ENCODE results near the gene TUBE1. TPM values are rescaled to one million over a fixed set of nuclear protein-coding genes. Genes with fewer than 3 reads are reported as not detected.
"Not testable (repeated sequence)": the region's sequence is repeated elsewhere in the genome, so short reads cannot be mapped to it uniquely, and the experiment has no call there.

The TUBE1 gene
- total RNA-seq, 1 donor from 2014 or later: 26.3 TPM

GRCh38 chr6:112054001-112054400 lies 33.3 kb downstream of the TUBE1 start, which contains the start of gene CCN6:
Gene CCN6 (plus strand): TSS chr6:112054104. CDS start chr6:112054358, 254 bp downstream.
- no peak within 1 kb of the TSS for H3K27ac Mint-ChIP-seq (ENCODE audit: unreplicated experiment)
- H3K4me1 Mint-ChIP-seq: peaks cover 5% of the 10 kb centered on the region
- H3K27me3 Mint-ChIP-seq (ENCODE audit: low read depth): no peaks in the 10 kb centered on the region
- DNase-seq (ENCODE audit: low read depth, low spot score): no peak
- no peaks in the 10 kb centered on the region for H3K9me3 Mint-ChIP-seq
- no peak within 1 kb of the TSS for H3K4me3 Mint-ChIP-seq
- no peak for TF ChIP-seq CTCF (conservative IDR thresholded peaks at IDR 0.05)
- peaks cover 3% of the 10 kb centered on the region for H3K36me3 Mint-ChIP-seq (ENCODE audit: low read depth)

GRCh38 chr6:112051251-112051740 lies 36.0 kb downstream of the TUBE1 start:
- not testable (repeated sequence) for H3K4me1 Mint-ChIP-seq

GRCh38 chr6:112050429-112050828 lies 36.9 kb downstream of the TUBE1 start:
- Mint-ChIP-seq H3K4me1 (peaks cover 9% of the 10 kb centered on the region), H3K27ac (ENCODE audit: unreplicated experiment) (no peak overlapping the region), H3K27me3 (ENCODE audit: low read depth) (no peaks in the 10 kb centered on the region), H3K9me3 (no peaks in the 10 kb centered on the region), H3K4me3 (no peak overlapping the region), H3K36me3 (ENCODE audit: low read depth) (peaks cover 3% of the 10 kb centered on the region)
- DNase-seq (ENCODE audit: low read depth, low spot score): no peak
- TF ChIP-seq CTCF (conservative IDR thresholded peaks at IDR 0.05): no peak

More at GRCh38 chr6:112051251-112051740, 36.0 kb downstream of the TUBE1 start:
- DNase-seq (ENCODE audit: low read depth, low spot score); H3K9me3 Mint-ChIP-seq; H3K27me3 Mint-ChIP-seq (ENCODE audit: low read depth); H3K4me3 Mint-ChIP-seq; H3K27ac Mint-ChIP-seq (ENCODE audit: unreplicated experiment); H3K36me3 Mint-ChIP-seq (ENCODE audit: low read depth): not testable (repeated sequence)

GRCh38 chr6:112049996-112050395 lies 37.3 kb downstream of the TUBE1 start:
- Mint-ChIP-seq H3K4me1 (peaks cover 9% of the 10 kb centered on the region), H3K4me3 (no peak overlapping the region), H3K9me3 (no peaks in the 10 kb centered on the region), H3K27me3 (ENCODE audit: low read depth) (no peaks in the 10 kb centered on the region), H3K36me3 (ENCODE audit: low read depth) (peaks cover 3% of the 10 kb centered on the region), H3K27ac (ENCODE audit: unreplicated experiment) (no peak overlapping the region)
- DNase-seq (ENCODE audit: low read depth, low spot score): no peak
- no peak for TF ChIP-seq CTCF (conservative IDR thresholded peaks at IDR 0.05)

- TF ChIP-seq CTCF (conservative IDR thresholded peaks at IDR 0.05): no peak
- no peak for DNase-seq (ENCODE audit: low read depth, low spot score)
- H3K4me1 Mint-ChIP-seq: peaks cover 9% of the 10 kb centered on the region
- H3K9me3 Mint-ChIP-seq: no peaks in the 10 kb centered on the region
- peaks cover 3% of the 10 kb centered on the region for H3K36me3 Mint-ChIP-seq (ENCODE audit: low read depth)
- no peak overlapping the region for H3K27ac Mint-ChIP-seq (ENCODE audit: unreplicated experiment)
- no peak overlapping the region for H3K4me3 Mint-ChIP-seq
- no peaks in the 10 kb centered on the region for H3K27me3 Mint-ChIP-seq (ENCODE audit: low read depth)
Observed at GRCh38 chr6:112049026-112049799, 38.1 kb downstream of the TUBE1 start.

- peaks cover 18% of the 10 kb centered on the region for H3K4me1 Mint-ChIP-seq
- not testable (repeated sequence) for H3K36me3 Mint-ChIP-seq (ENCODE audit: low read depth); H3K4me3 Mint-ChIP-seq; DNase-seq (ENCODE audit: low read depth, low spot score); H3K27me3 Mint-ChIP-seq (ENCODE audit: low read depth); H3K27ac Mint-ChIP-seq (ENCODE audit: unreplicated experiment); H3K9me3 Mint-ChIP-seq
Observed at GRCh38 chr6:112047523-112047922, 39.8 kb downstream of the TUBE1 start.

All from neural crest cell (in vitro differentiated cells).